Measurements from ENCODE around the gene MYCN.

Gene MYCN

GRCh38 chr2:15932394-15933183 lies 7.8 kb upstream of the MYCN start:
- DNase-seq, result no peak

GRCh38 chr2:15933184-15933845 lies 7.0 kb upstream of the MYCN start:
- DNase-seq, result no peak

GRCh38 chr2:15934291-15934945 lies 5.9 kb upstream of the MYCN start:
- DNase-seq, result no peak

- DNase-seq, result no peak
These were observed 5.2 kb upstream of the MYCN start for GRCh38 chr2:15935189-15935588.

GRCh38 chr2:15935675-15936074 lies 4.7 kb upstream of the MYCN start:
- DNase-seq, result no peak

GRCh38 chr2:15936277-15937104 lies 3.9 kb upstream of the MYCN start:
- DNase-seq, result no peak

GRCh38 chr2:15937105-15937881 lies 3.1 kb upstream of the MYCN start:
- DNase-seq, result no peak

- no peak for DNase-seq
These were observed 2.2 kb upstream of the MYCN start for GRCh38 chr2:15937882-15938802.

- DNase-seq, result no peak
These were observed 1.4 kb upstream of the MYCN start for GRCh38 chr2:15938803-15939555.

GRCh38 chr2:15939556-15939853 lies 845 bp upstream of the MYCN start:
- peak; percentile 52 for DNase-seq

GRCh38 chr2:15940661-15941480 lies 521 bp downstream of the MYCN start:
- no peak for DNase-seq

- no peak for DNase-seq
These were observed 1.1 kb downstream of the MYCN start for GRCh38 chr2:15941481-15941850.

GRCh38 chr2:15941871-15942710 lies 1.7 kb downstream of the MYCN start:
- DNase-seq, result peak; percentile 5

GRCh38 chr2:15942711-15943345 lies 2.5 kb downstream of the MYCN start:
- DNase-seq, result no peak

- DNase-seq, result peak; percentile 18
These were observed 3.3 kb downstream of the MYCN start for GRCh38 chr2:15943378-15944280.

GRCh38 chr2:15944325-15945017 lies 4.1 kb downstream of the MYCN start:
- DNase-seq, result no peak
